Keratinocyte (primary cell): ENCODE measurements around the gene PTPRD. TPM values are rescaled to one million over a fixed set of nuclear protein-coding genes. Genes with fewer than 3 reads are reported as not detected.

Source experiments
- DNase-seq: peaks from one replicate; pipeline ENCODE4 v3.0.0-alpha.2; 2011; ENCODE audit warnings: low read depth, missing footprints, low spot score
- FAIRE-seq: peaks from 2 replicates; lab custom pipeline; 2011; peaks lifted over from hg19 to GRCh38; lab: Jason Lieb, UNC
- H2AFZ ChIP-seq: 2 replicates; pipeline ENCODE4 v1.6.0; 2012; ENCODE audit warnings: low read length, control low read depth, inconsistent platforms; ENCODE audit not compliant: control insufficient read depth
- H3K27ac ChIP-seq: 2 replicates; pipeline ENCODE4 v1.5.1; 2011; ENCODE audit warnings: low read length; ENCODE audit not compliant: control insufficient read depth, insufficient read depth
- H3K27me3 ChIP-seq: 3 replicates; pipeline ENCODE4 v1.6.0; 2011; ENCODE audit warnings: low read length; ENCODE audit not compliant: control insufficient read depth, insufficient read depth; ENCODE audit errors: extremely low read depth
- H3K36me3 ChIP-seq, 2 experiments: 2 replicates in 1 of 2; 3 replicates in 1 of 2; pipeline ENCODE4 v1.5.1; 2011; ENCODE audit warnings: low read length in 2 of 2, mild to moderate bottlenecking in 1 of 2; ENCODE audit not compliant: control insufficient read depth in 2 of 2, insufficient read depth in 2 of 2; ENCODE audit errors: extremely low read depth in 1 of 2
- H3K4me1 ChIP-seq: 3 replicates; pipeline ENCODE4 v1.5.1; 2011; ENCODE audit warnings: low read length; ENCODE audit not compliant: control insufficient read depth, insufficient read depth; ENCODE audit errors: extremely low read depth
- H3K4me2 ChIP-seq: 3 replicates; pipeline ENCODE4 v1.6.0; 2011; ENCODE audit warnings: low read depth, low read length; ENCODE audit not compliant: control insufficient read depth, insufficient read depth; ENCODE audit errors: extremely low read depth
- H3K4me3 ChIP-seq, 3 experiments: fragments of 200-600 bp in 1 of 3; sonication (generic) in 1 of 3; 2 replicates in 2 of 3; 3 replicates in 1 of 3; pipeline ENCODE4 v1.5.1; 2011 to 2016; ENCODE audit warnings: low read length in 3 of 3, mild to moderate bottlenecking in 3 of 3, control low read depth in 2 of 3, inconsistent platforms in 1 of 3, low read depth in 1 of 3, mixed read lengths in 1 of 3, mixed run types in 1 of 3, moderate library complexity in 1 of 3; ENCODE audit not compliant: control insufficient read depth in 2 of 3, insufficient read depth in 2 of 3; ENCODE audit errors: extremely low read depth in 1 of 3
- H3K79me2 ChIP-seq: 2 replicates; pipeline ENCODE4 v1.6.0; 2012; ENCODE audit warnings: low read length; ENCODE audit not compliant: control insufficient read depth, insufficient read depth
- H3K9ac ChIP-seq: 3 replicates; pipeline ENCODE4 v1.6.0; 2011; ENCODE audit warnings: low read length; ENCODE audit not compliant: control insufficient read depth, insufficient read depth; ENCODE audit errors: extremely low read depth
- H3K9me1 ChIP-seq: 3 replicates; pipeline ENCODE4 v1.6.0; 2011; ENCODE audit warnings: low read length; ENCODE audit not compliant: control insufficient read depth, insufficient read depth; ENCODE audit errors: extremely low read depth
- H3K9me3 ChIP-seq: 2 replicates; pipeline ENCODE4 v1.5.1; 2012; ENCODE audit warnings: low read depth, low read length; ENCODE audit not compliant: control insufficient read depth
- H4K20me1 ChIP-seq: 3 replicates; pipeline ENCODE4 v1.6.0; 2011; ENCODE audit warnings: low read length; ENCODE audit not compliant: control insufficient read depth, insufficient read depth; ENCODE audit errors: extremely low read depth
- EZH2 ChIP-seq: IDR thresholded peaks from one replicate; pipeline ENCODE4 v1.6.1; 2012; ENCODE audit warnings: inconsistent platforms, mild to moderate bottlenecking, low read length, moderate library complexity
- dilution Hi-C: fragments of 300-500 bp; cut with MboI; formaldehyde crosslinking; loops from one replicate; pipeline ENCODE4 v1.7.0; 2020; ENCODE audit warnings: low sequenced_read_pairs; ENCODE audit not compliant: extremely low pct_ligation_motif_present
- polyA plus RNA-seq, 5 experiments: library from polyadenylated mRNA; depleted of rRNA in 3 of 5; stranded (reverse) in 3 of 5; stranded (forward) in 1 of 5; unstranded in 1 of 5; fragments of >200 nt; gene quantifications; 1 replicate in 1 of 5; 2 replicates in 3 of 5; 3 replicates in 1 of 5; pipeline versions ENCODE4 v1.2.1 to v1.2.3, GENCODE V29; 2011 to 2012; ENCODE audit warnings: missing spikeins in 2 of 5, low read depth in 1 of 5, low replicate concordance in 1 of 5
- TF ChIP-seq, protein P1 (sequence below), 3 experiments: IDR thresholded peaks in 1 of 3; conservative IDR thresholded peaks in 1 of 3; optimal IDR thresholded peaks in 1 of 3; 2 replicates in 2 of 3; 3 replicates in 1 of 3; pipeline versions ENCODE3 to v1.5.1; 2011; ENCODE audit warnings: low read length in 3 of 3, mild to moderate bottlenecking in 3 of 3, moderate library complexity in 2 of 3, control low read depth in 1 of 3, inconsistent platforms in 1 of 3; ENCODE audit not compliant: insufficient read depth in 2 of 3; ENCODE audit errors: extremely low read depth in 1 of 3

The PTPRD gene
- polyA plus RNA-seq, 1 donor (not counting 4 experiments of a cell fraction or from before 2014, with no cell fraction given), result 0.10 TPM

DNA sequence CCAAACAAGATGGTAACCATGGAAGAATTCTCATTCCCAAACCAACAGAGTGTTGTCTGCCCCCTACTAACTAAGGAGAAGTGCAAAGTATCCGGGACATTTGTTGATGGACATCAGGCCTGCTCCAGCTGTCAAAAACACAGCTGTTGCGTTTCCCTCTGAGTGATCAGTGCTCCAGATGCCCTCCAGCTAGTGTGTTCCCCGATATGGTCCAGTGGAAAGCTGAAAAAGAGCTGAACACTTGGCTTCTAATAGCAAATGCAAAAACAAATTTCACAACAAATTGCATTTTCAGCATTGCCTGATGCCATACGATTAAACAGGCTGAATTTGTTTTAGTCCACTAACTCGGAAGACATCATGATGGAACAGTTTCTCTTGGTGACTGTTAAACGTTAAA lies 1398.7 kb downstream of the PTPRD start:
- H3K4me2 ChIP-seq, result no peak overlapping the region
- FAIRE-seq (no peak), DNase-seq (no peak)
- TF ChIP-seq, protein P1, sequence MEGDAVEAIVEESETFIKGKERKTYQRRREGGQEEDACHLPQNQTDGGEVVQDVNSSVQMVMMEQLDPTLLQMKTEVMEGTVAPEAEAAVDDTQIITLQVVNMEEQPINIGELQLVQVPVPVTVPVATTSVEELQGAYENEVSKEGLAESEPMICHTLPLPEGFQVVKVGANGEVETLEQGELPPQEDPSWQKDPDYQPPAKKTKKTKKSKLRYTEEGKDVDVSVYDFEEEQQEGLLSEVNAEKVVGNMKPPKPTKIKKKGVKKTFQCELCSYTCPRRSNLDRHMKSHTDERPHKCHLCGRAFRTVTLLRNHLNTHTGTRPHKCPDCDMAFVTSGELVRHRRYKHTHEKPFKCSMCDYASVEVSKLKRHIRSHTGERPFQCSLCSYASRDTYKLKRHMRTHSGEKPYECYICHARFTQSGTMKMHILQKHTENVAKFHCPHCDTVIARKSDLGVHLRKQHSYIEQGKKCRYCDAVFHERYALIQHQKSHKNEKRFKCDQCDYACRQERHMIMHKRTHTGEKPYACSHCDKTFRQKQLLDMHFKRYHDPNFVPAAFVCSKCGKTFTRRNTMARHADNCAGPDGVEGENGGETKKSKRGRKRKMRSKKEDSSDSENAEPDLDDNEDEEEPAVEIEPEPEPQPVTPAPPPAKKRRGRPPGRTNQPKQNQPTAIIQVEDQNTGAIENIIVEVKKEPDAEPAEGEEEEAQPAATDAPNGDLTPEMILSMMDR (optimal IDR thresholded peaks at IDR 0.05 in 1 of 3, IDR thresholded peaks at IDR 0.05 in 1 of 3, conservative IDR thresholded peaks at IDR 0.05 in 1 of 3; ENCODE audit: extremely low read depth in 1 of 3, insufficient read depth in 2 of 3, low read length in 3 of 3), result no peak
- no peak for TF ChIP-seq EZH2
- dilution Hi-C loops, result no loop called here
- no peak overlapping the region for H2AFZ ChIP-seq
- H3K9me3 ChIP-seq, result no peaks in the 10 kb centered on the region
- H3K9ac ChIP-seq, result no peak overlapping the region
- no peaks in the 10 kb centered on the region for H3K4me1 ChIP-seq
- H3K36me3 ChIP-seq, result no peaks in the 10 kb centered on the region
- no peaks in the 10 kb centered on the region for H3K27me3 ChIP-seq
- H3K79me2 ChIP-seq, result no peaks in the 10 kb centered on the region
- no peaks in the 10 kb centered on the region for H3K9me1 ChIP-seq
- H4K20me1 ChIP-seq, result no peaks in the 10 kb centered on the region
- no peak overlapping the region for H3K27ac ChIP-seq
- no peak overlapping the region for H3K4me3 ChIP-seq

DNA sequence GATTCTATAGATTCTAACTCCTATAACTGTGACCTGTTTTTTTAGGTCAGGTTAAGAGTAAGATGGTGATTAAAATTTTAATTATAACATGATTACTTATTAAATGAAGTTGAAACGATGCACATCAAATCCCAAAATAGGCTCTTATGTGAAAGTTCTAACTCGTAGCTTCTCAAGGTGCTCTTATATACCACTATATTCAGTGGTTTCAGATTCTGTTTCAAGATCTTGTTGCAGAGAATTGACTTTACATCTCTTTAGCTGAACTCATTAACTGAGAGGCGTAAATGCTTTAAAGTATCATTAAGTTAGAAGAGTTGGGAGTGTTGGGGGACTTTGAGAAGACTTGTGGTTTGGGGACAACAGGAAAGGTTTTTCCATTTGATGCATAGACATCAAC lies 1399.8 kb downstream of the PTPRD start:
- dilution Hi-C loops, result no loop called here
- FAIRE-seq (no peak), DNase-seq (no peak)
- Histone ChIP-seq H3K4me2 (no peak overlapping the region), H3K9me1 (no peaks in the 10 kb centered on the region), H3K4me1 (no peaks in the 10 kb centered on the region), H2AFZ (no peak overlapping the region), H3K9ac (no peak overlapping the region), H3K4me3 (no peak overlapping the region), H3K36me3 (no peaks in the 10 kb centered on the region), H3K9me3 (no peaks in the 10 kb centered on the region), H3K27me3 (no peaks in the 10 kb centered on the region), H3K27ac (no peak overlapping the region), H3K79me2 (no peaks in the 10 kb centered on the region), H4K20me1 (no peaks in the 10 kb centered on the region)
- TF ChIP-seq EZH2, result no peak

DNA sequence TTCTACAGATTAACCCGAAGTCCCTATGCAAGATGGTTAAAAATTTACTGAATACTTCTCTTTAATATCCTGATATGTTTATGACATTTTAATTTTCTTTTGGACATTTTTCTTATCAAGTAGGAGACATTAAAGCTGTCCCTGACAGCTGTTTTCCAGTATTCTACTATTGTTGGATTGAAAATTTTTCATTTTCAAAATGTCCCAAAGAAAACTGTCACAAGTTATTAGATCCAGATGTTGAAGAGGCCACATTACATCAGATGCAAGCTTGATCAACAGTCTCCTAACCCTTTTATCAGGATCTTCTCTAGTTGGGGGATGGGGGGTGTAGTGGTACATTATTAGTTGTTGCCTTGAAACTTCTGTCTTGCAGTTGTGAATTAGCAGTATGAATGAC lies 1410.5 kb downstream of the PTPRD start:
- H2AFZ ChIP-seq, result no peak overlapping the region
- no peaks in the 10 kb centered on the region for H3K36me3 ChIP-seq
- H3K9me3 ChIP-seq, result no peaks in the 10 kb centered on the region
- no peaks in the 10 kb centered on the region for H3K4me1 ChIP-seq
- H3K27ac ChIP-seq, result no peak overlapping the region
- no peak overlapping the region for H3K9ac ChIP-seq
- no peak for TF ChIP-seq EZH2
- TF ChIP-seq, protein P1 (optimal IDR thresholded peaks at IDR 0.05 in 1 of 3, IDR thresholded peaks at IDR 0.05 in 1 of 3, conservative IDR thresholded peaks at IDR 0.05 in 1 of 3; ENCODE audit: extremely low read depth in 1 of 3, insufficient read depth in 2 of 3, low read length in 3 of 3), result no peak
- H3K4me2 ChIP-seq, result no peak overlapping the region
- no peaks in the 10 kb centered on the region for H3K9me1 ChIP-seq
- no peaks in the 10 kb centered on the region for H3K27me3 ChIP-seq
- no peak overlapping the region for H3K4me3 ChIP-seq
- DNase-seq, result no peak
- no peaks in the 10 kb centered on the region for H3K79me2 ChIP-seq
- no peaks in the 10 kb centered on the region for H4K20me1 ChIP-seq
- FAIRE-seq, result no peak
- dilution Hi-C loops, result no loop called here
